ENCODE data around the gene OSBPL6.

GRCh38 chr2:178284613-178285286 is 90.4 kb downstream of the OSBPL6 start:
- peak; percentile 60 for TF ChIP-seq POLR2A (IDR thresholded peaks at IDR 0.05; ENCODE audit: low read length)
- no peak for TF ChIP-seq GATA1 (IDR thresholded peaks at IDR 0.05; ENCODE audit: low read depth, low read length)
